Glutamatergic neuron (in vitro differentiated cells): Measurements from ENCODE around the gene GALNT17. TPM values are rescaled to one million over a fixed set of nuclear protein-coding genes. Genes with fewer than 3 reads are reported as not detected.

ENCODE experiments used
- DNase-seq: peaks from one replicate; pipeline ENCODE4 v3.0.0; 2022
- H3K27ac Mint-ChIP-seq: one replicate; pipeline ENCODE4 v1.8.0; 2020; ENCODE audit warnings: mild to moderate bottlenecking, mixed read lengths, inconsistent platforms; ENCODE audit not compliant: unreplicated experiment
- H3K27me3 Mint-ChIP-seq: one replicate; pipeline ENCODE4 v1.8.0; 2020; ENCODE audit warnings: mild to moderate bottlenecking, moderate library complexity, mixed read lengths, inconsistent platforms; ENCODE audit not compliant: unreplicated experiment
- H3K36me3 Mint-ChIP-seq: one replicate; pipeline ENCODE4 v1.8.0; 2020; ENCODE audit warnings: mild to moderate bottlenecking, mixed read lengths, inconsistent platforms; ENCODE audit not compliant: unreplicated experiment
- H3K4me1 Mint-ChIP-seq: one replicate; pipeline ENCODE4 v1.8.0; 2020; ENCODE audit warnings: mild to moderate bottlenecking, low read depth, mixed read lengths, inconsistent platforms; ENCODE audit not compliant: unreplicated experiment
- H3K4me3 Mint-ChIP-seq: one replicate; pipeline ENCODE4 v1.8.0; 2020; ENCODE audit warnings: mild to moderate bottlenecking, mixed read lengths, inconsistent platforms; ENCODE audit not compliant: unreplicated experiment
- H3K9me3 Mint-ChIP-seq: one replicate; pipeline ENCODE4 v1.8.0; 2020; ENCODE audit warnings: mild to moderate bottlenecking, moderate library complexity, mixed read lengths, inconsistent platforms; ENCODE audit not compliant: unreplicated experiment
- total RNA-seq: library from RNA; stranded (reverse); fragmentation: NEBNext Ultra II Directional; extraction: Animal tissue kit (Norgen Biotek cat#: 25700); gene quantifications from one replicate; pipeline ENCODE4 v1.2.1, GENCODE V29; 2021; ENCODE audit not compliant: unreplicated experiment
- TF ChIP-seq, protein P1 (sequence below): fragments of 200-600 bp; sonication (generic); IDR thresholded peaks from one replicate; pipeline ENCODE4 v1.5.0; 2021; ENCODE audit not compliant: partially characterized antibody, unreplicated experiment

GALNT17 gene
- total RNA-seq, 1 donor from 2014 or later, result 42.0 TPM

- peaks cover 25% of the 10 kb centered on the region for H3K36me3 Mint-ChIP-seq
- H3K27me3 Mint-ChIP-seq, result peaks cover 5% of the 10 kb centered on the region
- H3K4me3 Mint-ChIP-seq, result no peak overlapping the region
- peaks cover 5% of the 10 kb centered on the region for H3K9me3 Mint-ChIP-seq
- H3K4me1 Mint-ChIP-seq, result peaks cover 4% of the 10 kb centered on the region
- no peak for DNase-seq
- H3K27ac Mint-ChIP-seq, result no peak overlapping the region
- TF ChIP-seq, protein P1, sequence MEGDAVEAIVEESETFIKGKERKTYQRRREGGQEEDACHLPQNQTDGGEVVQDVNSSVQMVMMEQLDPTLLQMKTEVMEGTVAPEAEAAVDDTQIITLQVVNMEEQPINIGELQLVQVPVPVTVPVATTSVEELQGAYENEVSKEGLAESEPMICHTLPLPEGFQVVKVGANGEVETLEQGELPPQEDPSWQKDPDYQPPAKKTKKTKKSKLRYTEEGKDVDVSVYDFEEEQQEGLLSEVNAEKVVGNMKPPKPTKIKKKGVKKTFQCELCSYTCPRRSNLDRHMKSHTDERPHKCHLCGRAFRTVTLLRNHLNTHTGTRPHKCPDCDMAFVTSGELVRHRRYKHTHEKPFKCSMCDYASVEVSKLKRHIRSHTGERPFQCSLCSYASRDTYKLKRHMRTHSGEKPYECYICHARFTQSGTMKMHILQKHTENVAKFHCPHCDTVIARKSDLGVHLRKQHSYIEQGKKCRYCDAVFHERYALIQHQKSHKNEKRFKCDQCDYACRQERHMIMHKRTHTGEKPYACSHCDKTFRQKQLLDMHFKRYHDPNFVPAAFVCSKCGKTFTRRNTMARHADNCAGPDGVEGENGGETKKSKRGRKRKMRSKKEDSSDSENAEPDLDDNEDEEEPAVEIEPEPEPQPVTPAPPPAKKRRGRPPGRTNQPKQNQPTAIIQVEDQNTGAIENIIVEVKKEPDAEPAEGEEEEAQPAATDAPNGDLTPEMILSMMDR, result no peak
Observed at GRCh38 chr7:71538210-71538609, 406.3 kb downstream of the GALNT17 start.

DNA sequence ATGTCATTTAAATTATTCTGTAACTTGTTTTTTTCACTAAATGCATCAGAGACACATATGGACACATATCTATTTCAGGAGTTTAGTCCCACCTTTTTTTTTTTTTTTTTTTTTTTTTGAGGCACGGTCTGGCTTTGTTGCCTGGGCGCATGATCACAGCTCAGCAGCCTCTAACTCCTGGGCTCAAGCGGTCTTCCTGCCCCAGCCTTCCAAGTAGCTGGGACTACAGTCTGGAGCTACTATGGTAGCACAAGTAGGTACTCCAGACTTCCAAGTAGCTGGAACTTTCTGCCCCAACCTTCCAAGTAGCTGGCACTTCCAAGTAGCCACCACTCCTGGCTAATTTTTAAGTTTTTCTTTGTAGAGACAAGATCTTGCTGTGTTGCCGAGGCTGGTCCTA, 407.7 kb downstream of the GALNT17 start:
- TF ChIP-seq, protein P1, result no peak
- no peak for DNase-seq
- Mint-ChIP-seq H3K4me3 (no peak overlapping the region), H3K27ac (no peak overlapping the region), H3K36me3 (peaks cover 15% of the 10 kb centered on the region), H3K9me3 (peaks cover 3% of the 10 kb centered on the region), H3K4me1 (no peaks in the 10 kb centered on the region), H3K27me3 (peaks cover 3% of the 10 kb centered on the region)

DNA sequence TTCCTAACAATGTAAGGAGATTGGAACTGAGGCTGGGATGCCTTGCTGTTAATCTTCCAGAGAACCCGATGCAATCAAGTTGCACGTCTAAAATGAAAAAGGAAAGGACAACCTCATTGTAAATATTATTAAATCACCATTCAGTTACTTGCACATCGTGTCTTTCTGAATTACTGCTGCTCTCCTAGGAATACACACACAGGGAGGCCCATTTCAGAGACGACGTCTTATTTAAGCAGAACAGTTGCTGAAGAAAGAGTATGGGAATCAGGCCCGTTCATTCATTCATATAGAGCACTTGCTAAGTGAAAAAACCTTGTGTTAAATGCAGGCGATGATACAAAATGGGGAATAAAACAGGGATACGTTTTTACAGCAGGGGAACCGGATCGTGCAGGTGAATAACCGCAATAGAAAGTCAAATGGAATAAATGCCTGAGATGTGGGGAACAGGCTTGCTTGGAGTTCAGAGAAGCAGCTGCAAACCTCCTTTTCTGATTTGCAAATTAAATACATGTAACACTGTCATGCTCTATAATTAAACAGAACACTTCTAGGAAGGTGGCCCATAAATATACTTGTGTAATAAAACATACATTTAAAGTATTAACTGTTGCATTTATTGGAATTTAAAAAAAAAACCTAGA, 409.9 kb downstream of the GALNT17 start:
- no peak for DNase-seq
- peaks cover 3% of the 10 kb centered on the region for H3K9me3 Mint-ChIP-seq
- no peak overlapping the region for H3K27ac Mint-ChIP-seq
- H3K27me3 Mint-ChIP-seq, result no peaks in the 10 kb centered on the region
- H3K4me3 Mint-ChIP-seq, result no peak overlapping the region
- no peaks in the 10 kb centered on the region for H3K4me1 Mint-ChIP-seq
- peaks cover 4% of the 10 kb centered on the region for H3K36me3 Mint-ChIP-seq
- TF ChIP-seq, protein P1, result no peak

GRCh38 chr7:71543396-71543795, 411.5 kb downstream of the GALNT17 start:
- Mint-ChIP-seq H3K36me3 (peaks cover 3% of the 10 kb centered on the region), H3K9me3 (no peaks in the 10 kb centered on the region), H3K27ac (peak overlapping the region; percentile 64), H3K4me1 (no peaks in the 10 kb centered on the region), H3K27me3 (no peaks in the 10 kb centered on the region), H3K4me3 (no peak overlapping the region)
- no peak for DNase-seq
- TF ChIP-seq, protein P1, result no peak

DNA sequence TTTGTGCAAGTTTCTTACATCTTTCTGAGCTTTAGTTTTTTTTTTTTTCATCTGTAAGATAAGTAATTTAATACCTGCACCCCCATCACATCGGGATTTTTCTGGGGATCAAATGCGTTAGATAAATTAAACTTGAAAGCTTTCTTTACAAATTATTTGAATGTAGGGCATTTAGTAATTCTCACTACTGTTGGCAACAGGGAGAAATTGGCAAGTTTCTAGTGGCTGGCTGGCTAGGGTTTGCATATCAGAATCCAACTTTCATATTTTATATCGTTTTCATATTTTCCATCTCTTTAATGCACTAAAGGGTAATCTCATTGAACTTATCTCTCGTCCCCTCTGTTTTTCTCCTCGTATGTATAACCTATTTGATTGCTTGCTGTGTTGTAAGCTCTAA, 412.9 kb downstream of the GALNT17 start:
- TF ChIP-seq, protein P1, result no peak
- H3K4me3 Mint-ChIP-seq, result no peak overlapping the region
- no peaks in the 10 kb centered on the region for H3K4me1 Mint-ChIP-seq
- H3K9me3 Mint-ChIP-seq, result no peaks in the 10 kb centered on the region
- no peak overlapping the region for H3K27ac Mint-ChIP-seq
- no peak for DNase-seq
- peaks cover 8% of the 10 kb centered on the region for H3K36me3 Mint-ChIP-seq
- no peaks in the 10 kb centered on the region for H3K27me3 Mint-ChIP-seq
